GM23248 (cell line): ENCODE measurements around the gene PRSS48. TPM values are rescaled to one million over a fixed set of nuclear protein-coding genes. Genes with fewer than 3 reads are reported as not detected.
A peak's percentile ranks its signal among the peaks of the same experiment; 100 is the strongest.

ENCODE experiments used
- DNase-seq: peaks from one replicate; pipeline ENCODE4 v3.0.0-alpha.2; 2015
- H2AFZ ChIP-seq: fragments of 200-600 bp; sonication (generic); 2 replicates; pipeline ENCODE4 v1.6.1; 2016; ENCODE audit warnings: antibody characterized with exemption
- H3F3A ChIP-seq: fragments of 200-600 bp; sonication (generic); 2 replicates; pipeline ENCODE4 v1.6.1; 2016; ENCODE audit warnings: mild to moderate bottlenecking, antibody characterized with exemption, mixed run types; ENCODE audit not compliant: insufficient read depth
- H3K27ac ChIP-seq: fragments of 200-600 bp; sonication (generic); 2 replicates; pipeline ENCODE4 v1.5.1; 2016; ENCODE audit warnings: mild to moderate bottlenecking
- H3K27me3 ChIP-seq: fragments of 200-600 bp; sonication (generic); replicated peaks from 2 replicates; pipeline ENCODE4 v1.6.1; 2016; ENCODE audit warnings: mild to moderate bottlenecking; ENCODE audit not compliant: insufficient read depth
- H3K36me3 ChIP-seq: fragments of 200-600 bp; sonication (generic); 2 replicates; pipeline ENCODE4 v1.6.1; 2016; ENCODE audit warnings: low read depth, mild to moderate bottlenecking
- H3K4me1 ChIP-seq: fragments of 200-600 bp; sonication (generic); 2 replicates; pipeline ENCODE4 v1.6.1; 2016; ENCODE audit warnings: mild to moderate bottlenecking; ENCODE audit not compliant: insufficient read depth
- H3K4me2 ChIP-seq: fragments of 200-600 bp; sonication (generic); one replicate; pipeline ENCODE4 v1.6.1; 2016; ENCODE audit warnings: mild to moderate bottlenecking; ENCODE audit not compliant: unreplicated experiment
- H3K4me3 ChIP-seq: fragments of 200-600 bp; sonication (generic); 2 replicates; pipeline ENCODE4 v1.5.1; 2016; ENCODE audit warnings: mild to moderate bottlenecking
- H3K79me2 ChIP-seq: fragments of 200-600 bp; sonication (generic); 2 replicates; pipeline ENCODE4 v1.6.1; 2016; ENCODE audit warnings: mild to moderate bottlenecking; ENCODE audit not compliant: insufficient read depth
- H3K9ac ChIP-seq: fragments of 200-600 bp; sonication (generic); 2 replicates; pipeline ENCODE4 v1.6.1; 2016; ENCODE audit warnings: mild to moderate bottlenecking
- H3K9me2 ChIP-seq: fragments of 200-600 bp; sonication (generic); 2 replicates; pipeline ENCODE4 v1.6.1; 2016; ENCODE audit warnings: mixed run types, mild to moderate bottlenecking, moderate library complexity; ENCODE audit not compliant: insufficient read depth
- H3K9me3 ChIP-seq: fragments of 200-600 bp; sonication (generic); one replicate; pipeline ENCODE4 v1.6.1; 2017; ENCODE audit warnings: low read depth
- H4K20me1 ChIP-seq: fragments of 200-600 bp; sonication (generic); 2 replicates; pipeline ENCODE4 v1.6.0; 2016; ENCODE audit not compliant: insufficient read depth
- EZH2 ChIP-seq: fragments of 200-600 bp; sonication (generic); IDR thresholded peaks from 2 replicates; pipeline ENCODE4 v1.6.1; 2018; ENCODE audit warnings: antibody characterized with exemption, mild to moderate bottlenecking; ENCODE audit not compliant: insufficient read depth, poor library complexity, severe bottlenecking
- EZH2phosphoT487 ChIP-seq: fragments of 200-600 bp; sonication (generic); IDR thresholded peaks from 2 replicates; pipeline ENCODE4 v1.6.1; 2018; ENCODE audit warnings: antibody characterized with exemption, moderate library complexity, mild to moderate bottlenecking, low read depth; ENCODE audit not compliant: insufficient read depth
- WGBS, 2 experiments: methylation state at CpG; one replicate each; pipeline ENCODE4 v1.1.6; 2015 to 2017; ENCODE audit warnings: low lambda C conversion rate in 2 of 2, low coverage in 1 of 2; ENCODE audit errors: missing lambda C conversion rate in 2 of 2; 5-methylcytosine and 5-hydroxymethylcytosine counted together
- in situ Hi-C: fragments of 300-500 bp; cut with MboI; formaldehyde crosslinking; loops from 2 replicates; pipeline ENCODE4 v1.15.0; 2020
- polyA plus RNA-seq: library from polyadenylated mRNA; unstranded; fragments of >200 nt; fragmentation: Nextera tagmentation; extraction: Ambion mirVana; gene quantifications from 2 replicates; pipeline ENCODE4 v1.2.1, GENCODE V29; 2016
- total RNA-seq: library from RNA; depleted of rRNA; stranded (reverse); fragments of >200 nt; shearing (Covaris generic); gene quantifications from 2 replicates; pipeline ENCODE4 v1.2.3, GENCODE V29; 2014

PRSS48 gene
- total and polyA plus RNA-seq, 2 experiments from 2014 or later: not detected

DNA sequence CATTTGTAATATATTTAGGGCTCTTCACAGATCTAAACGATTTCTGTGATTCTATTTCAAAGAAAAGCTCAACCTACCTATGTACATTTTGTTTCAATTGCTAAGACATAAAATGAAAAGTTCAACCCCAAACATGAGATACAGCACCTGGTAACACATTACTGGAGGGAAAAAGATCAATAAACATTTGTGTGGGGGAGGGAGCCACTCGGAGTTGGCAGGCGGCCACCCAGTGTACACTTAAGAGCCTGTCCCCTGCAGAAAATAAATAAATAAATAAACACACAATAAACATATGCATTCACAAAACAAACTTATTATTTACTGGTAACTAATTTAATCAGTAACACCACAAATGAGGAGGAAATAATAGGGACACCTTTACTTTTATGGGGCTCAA lies 19.3 kb downstream of the PRSS48 start:
- 80% methylated on average over 3 of the region's 3 CpGs for WGBS, 2 experiments
- in situ Hi-C loops: no loop called here
- H3K36me3 ChIP-seq: no peaks in the 10 kb centered on the region
- DNase-seq: no peak
- H3K79me2 ChIP-seq: no peaks in the 10 kb centered on the region
- H3K4me3 ChIP-seq: no peak overlapping the region
- peaks cover 11% of the 10 kb centered on the region for H3F3A ChIP-seq
- peaks cover 9% of the 10 kb centered on the region for H3K4me1 ChIP-seq
- no peaks in the 10 kb centered on the region for H3K9me3 ChIP-seq
- H3K27ac ChIP-seq: no peak overlapping the region
- no peaks in the 10 kb centered on the region for H3K9me2 ChIP-seq
- H3K9ac ChIP-seq: no peak overlapping the region
- H3K27me3 ChIP-seq: no peaks in the 10 kb centered on the region
- no peak overlapping the region for H3K4me2 ChIP-seq
- H2AFZ ChIP-seq: no peak overlapping the region
- TF ChIP-seq EZH2phosphoT487 (no peak), EZH2 (no peak)
- H4K20me1 ChIP-seq: no peaks in the 10 kb centered on the region

DNA sequence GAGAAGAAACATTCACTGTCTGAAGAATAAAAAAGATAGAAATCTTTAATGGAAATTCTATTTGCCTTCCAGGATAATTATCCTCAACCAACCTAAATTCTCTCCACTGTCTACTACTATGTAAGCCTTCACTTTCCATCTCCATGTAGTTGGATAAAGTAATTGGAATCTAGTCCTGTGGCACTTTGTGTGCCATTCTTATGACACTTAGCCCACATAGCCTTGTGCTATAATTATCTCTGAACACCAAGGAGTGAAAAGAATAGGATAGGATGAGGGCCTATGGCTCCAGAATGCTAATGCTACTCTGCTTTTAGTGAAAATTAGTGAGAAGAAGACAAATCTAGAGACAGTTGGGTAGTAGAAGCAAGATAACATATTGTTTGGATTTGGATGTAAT lies 20.2 kb downstream of the PRSS48 start:
- H3K36me3 ChIP-seq: no peaks in the 10 kb centered on the region
- no peaks in the 10 kb centered on the region for H3K9me3 ChIP-seq
- no peaks in the 10 kb centered on the region for H4K20me1 ChIP-seq
- H3K79me2 ChIP-seq: no peaks in the 10 kb centered on the region
- no peak overlapping the region for H3K27ac ChIP-seq
- no peak overlapping the region for H3K4me2 ChIP-seq
- in situ Hi-C loops: no loop called here
- no peaks in the 10 kb centered on the region for H3K27me3 ChIP-seq
- TF ChIP-seq EZH2phosphoT487 (no peak), EZH2 (no peak)
- H3K9me2 ChIP-seq: no peaks in the 10 kb centered on the region
- H3K4me3 ChIP-seq: no peak overlapping the region
- no peak overlapping the region for H3K9ac ChIP-seq
- no peak overlapping the region for H2AFZ ChIP-seq
- no peak for DNase-seq
- H3K4me1 ChIP-seq: peaks cover 2% of the 10 kb centered on the region; the same call in 1 of the 2 replicates
- peaks cover 5% of the 10 kb centered on the region; the same call in 1 of the 2 replicates for H3F3A ChIP-seq

DNA sequence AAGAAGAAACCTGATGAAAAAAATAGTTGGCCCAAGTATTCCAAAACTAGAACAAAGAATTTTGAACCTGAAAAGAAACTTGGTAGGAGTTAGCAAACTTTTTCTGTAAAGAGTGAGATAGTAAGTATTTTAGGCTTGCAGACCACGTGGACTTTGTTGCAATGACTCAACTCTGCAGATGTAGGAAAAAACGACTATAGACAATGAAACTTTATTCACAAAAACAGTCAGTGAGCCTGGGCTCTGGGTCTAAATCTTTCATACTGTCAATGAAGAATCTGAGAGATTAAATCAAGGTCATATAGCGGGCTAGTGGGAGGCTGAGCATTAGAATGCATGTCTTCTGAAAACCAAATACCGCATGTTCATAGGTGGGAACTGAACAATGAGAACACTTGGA lies 25.5 kb downstream of the PRSS48 start:
- no peaks in the 10 kb centered on the region for H3K79me2 ChIP-seq
- H3K4me2 ChIP-seq: no peak overlapping the region
- DNase-seq: peak; percentile 56
- H4K20me1 ChIP-seq: no peaks in the 10 kb centered on the region
- TF ChIP-seq EZH2: no peak
- TF ChIP-seq EZH2phosphoT487: no peak
- H3K9ac ChIP-seq: no peak overlapping the region
- no peak overlapping the region for H3K4me3 ChIP-seq
- H3K9me3 ChIP-seq: no peaks in the 10 kb centered on the region
- H3K9me2 ChIP-seq: no peaks in the 10 kb centered on the region
- peaks cover 6% of the 10 kb centered on the region; the same call in 1 of the 2 replicates for H3K4me1 ChIP-seq
- WGBS, 2 experiments: 51% methylated on average over 4 of the region's 4 CpGs
- H3K36me3 ChIP-seq: no peaks in the 10 kb centered on the region
- no peak overlapping the region for H2AFZ ChIP-seq
- in situ Hi-C loops: no loop called here
- peaks cover 9% of the 10 kb centered on the region; the same call in 1 of the 2 replicates for H3F3A ChIP-seq
- no peaks in the 10 kb centered on the region for H3K27me3 ChIP-seq
- H3K27ac ChIP-seq: no peak overlapping the region

DNA sequence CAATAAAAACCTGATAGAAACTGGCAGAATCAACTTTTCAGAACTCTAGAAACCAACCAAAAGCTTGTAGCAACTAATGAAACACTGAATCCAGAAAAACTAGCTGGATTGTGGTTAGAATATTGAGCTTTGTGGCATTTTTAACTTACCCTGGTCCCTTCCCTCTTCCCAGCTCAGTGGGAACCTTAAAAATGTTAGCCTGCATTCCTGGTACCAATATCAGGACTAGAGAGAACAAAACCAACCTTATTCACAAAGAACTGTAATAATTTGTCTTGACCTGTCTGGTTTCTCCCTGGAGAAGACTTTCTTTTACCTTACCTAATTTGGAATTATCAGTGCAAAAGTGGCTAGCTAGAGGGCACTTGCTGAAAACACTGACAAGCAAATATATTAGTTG lies 27.3 kb downstream of the PRSS48 start:
- Histone ChIP-seq H3K4me1 (peaks cover 6% of the 10 kb centered on the region; the same call in 1 of the 2 replicates), H3K79me2 (no peaks in the 10 kb centered on the region; the same call in 1 of the 2 replicates), H3K9me3 (no peaks in the 10 kb centered on the region), H3K4me3 (no peak overlapping the region), H3K9me2 (no peaks in the 10 kb centered on the region), H3K4me2 (no peak overlapping the region), H3K27ac (no peak overlapping the region), H3F3A (peaks cover 9% of the 10 kb centered on the region; the same call in 1 of the 2 replicates), H3K36me3 (no peaks in the 10 kb centered on the region), H3K27me3 (no peaks in the 10 kb centered on the region), H3K9ac (no peak overlapping the region), H4K20me1 (no peaks in the 10 kb centered on the region), H2AFZ (no peak overlapping the region)
- no peak for DNase-seq
- TF ChIP-seq EZH2phosphoT487 (no peak), EZH2 (no peak)
- in situ Hi-C loops: no loop called here

DNA sequence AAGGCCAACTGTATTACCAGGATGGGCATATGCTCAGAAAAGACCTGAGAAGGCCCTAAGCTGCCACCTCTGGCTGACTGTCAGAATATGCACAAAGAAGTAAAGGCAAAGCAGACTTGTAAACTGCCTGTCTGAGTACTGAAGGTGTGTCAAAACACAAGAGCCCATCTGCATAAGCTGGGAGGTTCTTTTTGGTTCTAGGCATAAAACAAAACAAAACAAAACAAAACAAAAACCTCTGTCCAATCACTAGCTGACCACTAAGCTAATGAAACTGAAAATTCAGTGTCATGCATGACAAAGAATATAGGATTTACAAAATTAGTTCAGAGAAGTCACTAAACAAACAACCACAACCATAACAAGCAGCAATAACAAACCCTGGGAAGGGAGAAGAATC lies 27.8 kb downstream of the PRSS48 start:
- no peak overlapping the region for H2AFZ ChIP-seq
- H3K79me2 ChIP-seq: no peaks in the 10 kb centered on the region; the same call in 1 of the 2 replicates
- no peaks in the 10 kb centered on the region for H3K9me3 ChIP-seq
- peaks cover 9% of the 10 kb centered on the region; the same call in 1 of the 2 replicates for H3F3A ChIP-seq
- DNase-seq: no peak
- no peak overlapping the region for H3K4me2 ChIP-seq
- H3K4me1 ChIP-seq: peaks cover 6% of the 10 kb centered on the region; the same call in 1 of the 2 replicates
- no peaks in the 10 kb centered on the region for H3K36me3 ChIP-seq
- H4K20me1 ChIP-seq: no peaks in the 10 kb centered on the region
- no peaks in the 10 kb centered on the region for H3K27me3 ChIP-seq
- H3K9ac ChIP-seq: no peak overlapping the region
- no peak overlapping the region for H3K27ac ChIP-seq
- H3K4me3 ChIP-seq: no peak overlapping the region
- in situ Hi-C loops: no loop called here
- no peak for TF ChIP-seq EZH2phosphoT487
- no peaks in the 10 kb centered on the region for H3K9me2 ChIP-seq
